HCT116 (cell line): ENCODE measurements around the gene MAP3K20. TPM values are rescaled to one million over a fixed set of nuclear protein-coding genes. Genes with fewer than 3 reads are reported as not detected.

Source experiments
- ATAC-seq: fragments of 200-7000 bp; cut with Tn5 transposase; 2 replicates; pipeline ENCODE4 v1.9.1; 2020; ENCODE audit warnings: mild to moderate bottlenecking, moderate library complexity
- BruUV-seq: library from RNA; stranded (reverse); fragments of 400-500 nt; replicated peaks from 2 replicates; lab custom pipeline; 2021; lab: Mats Ljungman, UMichigan
- CTCF ChIA-PET: fragments of 300-600 bp; sonication (Branson Sonifier 250); formaldehyde crosslinking; loops from one replicate; lab custom pipeline; 2021; ENCODE audit warnings: antibody characterized with exemption; lab: Charles Lee
- POLR2A ChIA-PET: fragments of 300-600, 350-600 bp; sonication (Branson Sonifier 250); formaldehyde crosslinking; loops from one replicate; lab custom pipeline; 2021; ENCODE audit warnings: antibody characterized with exemption; lab: Charles Lee
- RAD21 ChIA-PET, 2 experiments: fragments of 300-600 bp; sonication (Branson Sonifier 250); formaldehyde crosslinking; loops; one replicate each; lab custom pipeline; 2023; ENCODE audit warnings: low total read pairs in 2 of 2; ENCODE audit not compliant: uncharacterized antibody in 2 of 2, unreplicated experiment in 2 of 2, low non-redundant PET in 1 of 2; lab: Charles Lee
- DNase-seq: peaks from one replicate; pipeline ENCODE4 v3.0.0-alpha.2; 2010; ENCODE audit warnings: low read depth, low spot score
- H2AFZ ChIP-seq: fragments of 200-600 bp; shearing (Covaris generic), sonication (generic); 2 replicates; pipeline ENCODE4 v1.6.1; 2017; ENCODE audit warnings: low read depth, mixed run types, mixed read lengths, antibody characterized with exemption, low read length; ENCODE audit not compliant: poor library complexity, severe bottlenecking
- H3K27ac ChIP-seq: 2 replicates; pipeline ENCODE4 v1.5.1; 2012; ENCODE audit warnings: low read depth, low read length
- H3K27me3 ChIP-seq: fragments of 200-600 bp; sonication (generic); 2 replicates; pipeline ENCODE4 v1.6.1; 2016; ENCODE audit warnings: mixed run types, low read length, mixed read lengths; ENCODE audit not compliant: insufficient read depth
- H3K36me3 ChIP-seq, 2 experiments: fragments of 200-500 bp in 1 of 2; fragments of 200-600 bp in 1 of 2; sonication (Bioruptor generic) in 1 of 2; sonication (generic) in 1 of 2; 2 replicates each; pipeline versions ENCODE4 v1.5.1 to v1.6.1; 2014 to 2016; ENCODE audit warnings: low read length in 2 of 2, inconsistent platforms in 1 of 2, mixed read lengths in 1 of 2, mixed run types in 1 of 2; ENCODE audit not compliant: insufficient read depth in 2 of 2, control insufficient read depth in 1 of 2
- H3K4me1 ChIP-seq, 2 experiments: fragments of 200-600 bp in 1 of 2; sonication (generic) in 1 of 2; 2 replicates each; pipeline versions ENCODE4 v1.5.1 to v1.6.1; 2012 to 2017; ENCODE audit warnings: low read length in 2 of 2, inconsistent platforms in 1 of 2, mild to moderate bottlenecking in 1 of 2, mixed read lengths in 1 of 2, mixed run types in 1 of 2, moderate library complexity in 1 of 2; ENCODE audit not compliant: insufficient read depth in 2 of 2, control insufficient read depth in 1 of 2
- H3K4me2 ChIP-seq: fragments of 200-600 bp; sonication (generic); 2 replicates; pipeline ENCODE4 v1.6.1; 2017; ENCODE audit warnings: mixed run types, low read length, mixed read lengths
- H3K4me3 ChIP-seq, 2 experiments: fragments of 200-600 bp in 1 of 2; sonication (generic) in 1 of 2; replicated peaks in 1 of 2; 2 replicates each; pipeline ENCODE4 v1.5.1; 2011 to 2016; ENCODE audit warnings: low read length in 2 of 2, control low read depth in 1 of 2, low read depth in 1 of 2, mild to moderate bottlenecking in 1 of 2, mixed read lengths in 1 of 2, mixed run types in 1 of 2
- H3K79me2 ChIP-seq: fragments of 200-600 bp; sonication (generic); 2 replicates; pipeline ENCODE4 v1.6.1; 2017; ENCODE audit warnings: mild to moderate bottlenecking, mixed run types, low read length, moderate library complexity, mixed read lengths; ENCODE audit not compliant: insufficient read depth
- H3K9ac ChIP-seq: fragments of 200-600 bp; sonication (generic); 2 replicates; pipeline ENCODE4 v1.6.1; 2016; ENCODE audit warnings: low read length, mixed read lengths
- H3K9me2 ChIP-seq: fragments of 200-600 bp; sonication (generic), shearing (Covaris generic); 2 replicates; pipeline ENCODE4 v1.6.1; 2017; ENCODE audit warnings: mixed run types, mild to moderate bottlenecking, moderate library complexity; ENCODE audit not compliant: insufficient read depth
- H3K9me3 ChIP-seq, 2 experiments: fragments of 200-500 bp in 1 of 2; fragments of 200-600 bp in 1 of 2; sonication (Bioruptor generic) in 1 of 2; sonication (generic) in 1 of 2; 2 replicates each; pipeline ENCODE4 v1.6.1; 2014 to 2017; ENCODE audit warnings: low read length in 2 of 2, mixed read lengths in 2 of 2, inconsistent platforms in 1 of 2, low read depth in 1 of 2, mild to moderate bottlenecking in 1 of 2, mixed run types in 1 of 2, moderate library complexity in 1 of 2; ENCODE audit not compliant: control insufficient read depth in 1 of 2, insufficient read depth in 1 of 2
- H4K20me1 ChIP-seq: fragments of 200-600 bp; sonication (generic), shearing (Covaris generic); 2 replicates; pipeline ENCODE4 v1.6.1; 2017; ENCODE audit warnings: mixed run types, mild to moderate bottlenecking, moderate library complexity; ENCODE audit not compliant: insufficient read depth
- ELF1 ChIP-seq: IDR thresholded peaks from 2 replicates; pipeline ENCODE4 v1.6.1; 2012; ENCODE audit warnings: low read depth, borderline replicate concordance
- FOSL1 ChIP-seq: IDR thresholded peaks from 2 replicates; pipeline ENCODE4 v1.6.1; 2012; ENCODE audit warnings: low read depth
- JUND ChIP-seq: IDR thresholded peaks from 2 replicates; pipeline ENCODE4 v1.6.1; 2012
- POLR2A ChIP-seq: IDR thresholded peaks from 2 replicates; pipeline ENCODE4 v1.7.0; 2011; ENCODE audit warnings: borderline replicate concordance; ENCODE audit not compliant: insufficient read depth, insufficient read length; ENCODE audit errors: extremely low read depth
- RAD21 ChIP-seq: IDR thresholded peaks from 2 replicates; pipeline ENCODE4 v1.6.1; 2012; ENCODE audit warnings: low read depth, mild to moderate bottlenecking
- SRF ChIP-seq: IDR thresholded peaks from 2 replicates; pipeline ENCODE4 v1.6.1; 2012; ENCODE audit warnings: low read depth
- TCF7L2 ChIP-seq: IDR thresholded peaks from 2 replicates; pipeline ENCODE4 v1.7.0; 2011; ENCODE audit warnings: borderline replicate concordance, inconsistent platforms; ENCODE audit not compliant: insufficient read depth, insufficient read length; ENCODE audit errors: extremely low read depth
- ZFX ChIP-seq: fragments of 450-650 bp; IDR thresholded peaks from 2 replicates; pipeline ENCODE4 v1.6.1; 2017
- ZNF274 ChIP-seq: fragments of 200-500 bp; sonication (Bioruptor generic); IDR thresholded peaks from 2 replicates; pipeline ENCODE4 v1.6.1; 2014; ENCODE audit warnings: mild to moderate bottlenecking, low read depth, low read length, inconsistent platforms
- intact Hi-C: fragments of 100-400 bp; cut with micrococcal nuclease; formaldehyde crosslinking; loops from 2 replicates; pipeline ENCODE4 v1.10.0; 2022
- total RNA-seq: library from RNA; stranded (reverse); gene quantifications from one replicate; pipeline ENCODE4 v1.2.1, GENCODE V29; 2021; ENCODE audit not compliant: unreplicated experiment
- TF ChIP-seq, protein P1 (sequence below), 3 experiments: fragments of 200-600 bp in 1 of 3; sonication (generic) in 1 of 3; IDR thresholded peaks in 2 of 3; conservative IDR thresholded peaks in 1 of 3; 2 replicates each; pipeline ENCODE4 v1.5.1; 2012 to 2017; ENCODE audit warnings: low read depth in 2 of 3, low read length in 2 of 3, antibody characterized with exemption in 1 of 3, borderline replicate concordance in 1 of 3, control low read depth in 1 of 3, mild to moderate bottlenecking in 1 of 3, mixed read lengths in 1 of 3, mixed run types in 1 of 3, moderate library complexity in 1 of 3; ENCODE audit not compliant: insufficient read depth in 1 of 3
- TF ChIP-seq, protein P2 (sequence below): IDR thresholded peaks from 2 replicates; pipeline ENCODE4 v1.6.1; 2012; ENCODE audit warnings: low read depth
- TF ChIP-seq, protein P3 (sequence below): IDR thresholded peaks from 2 replicates; pipeline ENCODE4 v1.6.1; 2012
- TF ChIP-seq, protein P4 (sequence below): IDR thresholded peaks from 2 replicates; pipeline ENCODE4 v1.6.1; 2011; ENCODE audit warnings: mild to moderate bottlenecking, low read length, moderate library complexity; ENCODE audit not compliant: insufficient replicate concordance; ENCODE audit errors: extremely low read depth

The MAP3K20 gene
- total RNA-seq, 1 experiment from 2014 or later: 40.0 TPM

DNA sequence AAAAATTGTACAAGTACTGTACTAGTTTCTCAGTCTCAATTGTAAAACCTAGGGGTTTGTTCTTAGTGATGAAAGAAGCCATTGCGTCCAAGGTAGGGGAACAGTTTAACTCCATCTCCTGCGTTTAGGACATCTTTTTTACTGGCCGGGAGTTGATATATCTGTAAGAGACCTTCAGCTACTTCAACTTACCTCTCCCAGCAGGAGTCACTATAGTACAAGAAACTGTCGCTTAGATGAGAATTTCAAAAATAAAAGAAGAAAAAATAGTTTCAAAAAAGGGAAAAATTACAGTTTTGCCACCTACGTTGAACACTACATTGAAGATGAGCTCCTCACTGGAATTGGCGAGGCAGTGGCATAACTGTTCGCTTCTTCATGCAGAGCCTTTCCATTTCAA, 122.7 kb downstream of the MAP3K20 start:
- H3K79me2 ChIP-seq: no peaks in the 10 kb centered on the region
- H3K4me1 ChIP-seq: no peaks in the 10 kb centered on the region
- no peak overlapping the region for H2AFZ ChIP-seq
- intact Hi-C loops: no loop called here
- H3K9me2 ChIP-seq: no peaks in the 10 kb centered on the region
- no peak overlapping the region for H3K27ac ChIP-seq
- H3K4me3 ChIP-seq: no peak overlapping the region
- ChIA-PET RAD21 (no interaction called here), POLR2A (no interaction called here), CTCF (no interaction called here)
- no peaks in the 10 kb centered on the region for H3K36me3 ChIP-seq
- no peak for DNase-seq
- H3K4me2 ChIP-seq: no peak overlapping the region
- no peaks in the 10 kb centered on the region for H4K20me1 ChIP-seq
- H3K9me3 ChIP-seq: no peaks in the 10 kb centered on the region
- no peak for TF ChIP-seq ZNF274
- TF ChIP-seq, protein P1, sequence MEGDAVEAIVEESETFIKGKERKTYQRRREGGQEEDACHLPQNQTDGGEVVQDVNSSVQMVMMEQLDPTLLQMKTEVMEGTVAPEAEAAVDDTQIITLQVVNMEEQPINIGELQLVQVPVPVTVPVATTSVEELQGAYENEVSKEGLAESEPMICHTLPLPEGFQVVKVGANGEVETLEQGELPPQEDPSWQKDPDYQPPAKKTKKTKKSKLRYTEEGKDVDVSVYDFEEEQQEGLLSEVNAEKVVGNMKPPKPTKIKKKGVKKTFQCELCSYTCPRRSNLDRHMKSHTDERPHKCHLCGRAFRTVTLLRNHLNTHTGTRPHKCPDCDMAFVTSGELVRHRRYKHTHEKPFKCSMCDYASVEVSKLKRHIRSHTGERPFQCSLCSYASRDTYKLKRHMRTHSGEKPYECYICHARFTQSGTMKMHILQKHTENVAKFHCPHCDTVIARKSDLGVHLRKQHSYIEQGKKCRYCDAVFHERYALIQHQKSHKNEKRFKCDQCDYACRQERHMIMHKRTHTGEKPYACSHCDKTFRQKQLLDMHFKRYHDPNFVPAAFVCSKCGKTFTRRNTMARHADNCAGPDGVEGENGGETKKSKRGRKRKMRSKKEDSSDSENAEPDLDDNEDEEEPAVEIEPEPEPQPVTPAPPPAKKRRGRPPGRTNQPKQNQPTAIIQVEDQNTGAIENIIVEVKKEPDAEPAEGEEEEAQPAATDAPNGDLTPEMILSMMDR (IDR thresholded peaks at IDR 0.05 in 2 of 3, conservative IDR thresholded peaks at IDR 0.05 in 1 of 3; ENCODE audit: borderline replicate concordance in 1 of 3, insufficient read depth in 1 of 3, low read depth in 2 of 3, low read length in 2 of 3): 0 out of 6 replicates have a peak, but pooled peaks of 1 of the 3 experiments have one; percentile 23
- BruUV-seq: no TSS peak
- ATAC-seq: no peak
- H3K9ac ChIP-seq: no peak overlapping the region
- H3K27me3 ChIP-seq: no peaks in the 10 kb centered on the region

DNA sequence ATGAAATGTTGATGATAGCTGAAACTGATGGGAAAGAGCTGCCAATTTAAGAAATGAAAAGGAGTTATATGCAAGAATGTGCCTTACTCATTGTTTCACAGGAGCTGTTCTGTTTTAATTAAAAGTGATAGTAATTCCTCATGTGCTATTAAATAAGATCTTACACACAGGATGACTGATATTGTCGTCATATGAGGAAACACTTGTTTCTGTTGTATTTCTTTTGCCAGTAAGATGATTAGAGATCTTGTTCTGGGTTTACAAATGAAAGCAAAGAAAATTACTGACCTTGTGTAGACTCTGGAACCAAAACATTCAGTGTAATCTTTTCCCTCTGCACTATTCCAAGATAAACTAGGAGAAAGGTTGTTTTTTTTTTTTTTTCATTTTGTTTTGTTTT, 123.6 kb downstream of the MAP3K20 start:
- Histone ChIP-seq H3K27ac (no peak overlapping the region), H3K79me2 (no peaks in the 10 kb centered on the region), H2AFZ (no peak overlapping the region), H3K9ac (no peak overlapping the region), H4K20me1 (no peaks in the 10 kb centered on the region), H3K27me3 (no peaks in the 10 kb centered on the region), H3K9me2 (no peaks in the 10 kb centered on the region), H3K36me3 (no peaks in the 10 kb centered on the region), H3K4me3 (no peak overlapping the region), H3K9me3 (no peaks in the 10 kb centered on the region), H3K4me2 (no peak overlapping the region), H3K4me1 (no peaks in the 10 kb centered on the region)
- DNase-seq (no peak), ATAC-seq (no peak)
- BruUV-seq: no TSS peak
- RAD21 ChIA-PET: no interaction called here
- intact Hi-C loops: no loop called here
- CTCF ChIA-PET: interaction anchor here (1.3 kb wide), 1 partner anchor 11 kb away, joined by 4 read pairs; no protein-coding TSS in a partner anchor
- POLR2A ChIA-PET: no interaction called here
- TF ChIP-seq, protein P2, sequence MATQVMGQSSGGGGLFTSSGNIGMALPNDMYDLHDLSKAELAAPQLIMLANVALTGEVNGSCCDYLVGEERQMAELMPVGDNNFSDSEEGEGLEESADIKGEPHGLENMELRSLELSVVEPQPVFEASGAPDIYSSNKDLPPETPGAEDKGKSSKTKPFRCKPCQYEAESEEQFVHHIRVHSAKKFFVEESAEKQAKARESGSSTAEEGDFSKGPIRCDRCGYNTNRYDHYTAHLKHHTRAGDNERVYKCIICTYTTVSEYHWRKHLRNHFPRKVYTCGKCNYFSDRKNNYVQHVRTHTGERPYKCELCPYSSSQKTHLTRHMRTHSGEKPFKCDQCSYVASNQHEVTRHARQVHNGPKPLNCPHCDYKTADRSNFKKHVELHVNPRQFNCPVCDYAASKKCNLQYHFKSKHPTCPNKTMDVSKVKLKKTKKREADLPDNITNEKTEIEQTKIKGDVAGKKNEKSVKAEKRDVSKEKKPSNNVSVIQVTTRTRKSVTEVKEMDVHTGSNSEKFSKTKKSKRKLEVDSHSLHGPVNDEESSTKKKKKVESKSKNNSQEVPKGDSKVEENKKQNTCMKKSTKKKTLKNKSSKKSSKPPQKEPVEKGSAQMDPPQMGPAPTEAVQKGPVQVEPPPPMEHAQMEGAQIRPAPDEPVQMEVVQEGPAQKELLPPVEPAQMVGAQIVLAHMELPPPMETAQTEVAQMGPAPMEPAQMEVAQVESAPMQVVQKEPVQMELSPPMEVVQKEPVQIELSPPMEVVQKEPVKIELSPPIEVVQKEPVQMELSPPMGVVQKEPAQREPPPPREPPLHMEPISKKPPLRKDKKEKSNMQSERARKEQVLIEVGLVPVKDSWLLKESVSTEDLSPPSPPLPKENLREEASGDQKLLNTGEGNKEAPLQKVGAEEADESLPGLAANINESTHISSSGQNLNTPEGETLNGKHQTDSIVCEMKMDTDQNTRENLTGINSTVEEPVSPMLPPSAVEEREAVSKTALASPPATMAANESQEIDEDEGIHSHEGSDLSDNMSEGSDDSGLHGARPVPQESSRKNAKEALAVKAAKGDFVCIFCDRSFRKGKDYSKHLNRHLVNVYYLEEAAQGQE: no peak
- TF ChIP-seq, protein P3, sequence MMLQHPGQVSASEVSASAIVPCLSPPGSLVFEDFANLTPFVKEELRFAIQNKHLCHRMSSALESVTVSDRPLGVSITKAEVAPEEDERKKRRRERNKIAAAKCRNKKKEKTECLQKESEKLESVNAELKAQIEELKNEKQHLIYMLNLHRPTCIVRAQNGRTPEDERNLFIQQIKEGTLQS: no peak
- TF ChIP-seq ELF1: no peak
- TF ChIP-seq TCF7L2: no peak
- no peak for TF ChIP-seq POLR2A
- TF ChIP-seq RAD21: no peak
- TF ChIP-seq FOSL1: no peak
- TF ChIP-seq ZNF274: no peak
- TF ChIP-seq JUND: no peak
- TF ChIP-seq SRF: no peak
- TF ChIP-seq, protein P4, sequence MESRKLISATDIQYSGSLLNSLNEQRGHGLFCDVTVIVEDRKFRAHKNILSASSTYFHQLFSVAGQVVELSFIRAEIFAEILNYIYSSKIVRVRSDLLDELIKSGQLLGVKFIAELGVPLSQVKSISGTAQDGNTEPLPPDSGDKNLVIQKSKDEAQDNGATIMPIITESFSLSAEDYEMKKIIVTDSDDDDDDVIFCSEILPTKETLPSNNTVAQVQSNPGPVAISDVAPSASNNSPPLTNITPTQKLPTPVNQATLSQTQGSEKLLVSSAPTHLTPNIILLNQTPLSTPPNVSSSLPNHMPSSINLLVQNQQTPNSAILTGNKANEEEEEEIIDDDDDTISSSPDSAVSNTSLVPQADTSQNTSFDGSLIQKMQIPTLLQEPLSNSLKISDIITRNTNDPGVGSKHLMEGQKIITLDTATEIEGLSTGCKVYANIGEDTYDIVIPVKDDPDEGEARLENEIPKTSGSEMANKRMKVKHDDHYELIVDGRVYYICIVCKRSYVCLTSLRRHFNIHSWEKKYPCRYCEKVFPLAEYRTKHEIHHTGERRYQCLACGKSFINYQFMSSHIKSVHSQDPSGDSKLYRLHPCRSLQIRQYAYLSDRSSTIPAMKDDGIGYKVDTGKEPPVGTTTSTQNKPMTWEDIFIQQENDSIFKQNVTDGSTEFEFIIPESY: no peak
- TF ChIP-seq ZFX: no peak
